Fibroblast of skin of back (primary cell): ENCODE results near the gene MPP3.
A peak's percentile ranks its signal among the peaks of the same experiment; 100 is the strongest.
"Not testable (repeated sequence)": the region's sequence is repeated elsewhere in the genome, so short reads cannot be mapped to it uniquely, and the experiment has no call there.

Experiments
- DNase-seq: peaks from one replicate; pipeline ENCODE4 v3.0.0-alpha.2; 2013

The MPP3 gene

GRCh38 chr17:43860927-43861622, 28.1 kb upstream of the MPP3 start:
- DNase-seq: no peak

GRCh38 chr17:43860077-43860725, 27.3 kb upstream of the MPP3 start:
- no peak for DNase-seq

- no peak for DNase-seq
Observed at GRCh38 chr17:43857957-43858600, 25.1 kb upstream of the MPP3 start.

GRCh38 chr17:43857141-43857540, 24.2 kb upstream of the MPP3 start:
- no peak for DNase-seq

- DNase-seq: no peak
Observed at GRCh38 chr17:43856141-43856540, 23.2 kb upstream of the MPP3 start.

GRCh38 chr17:43855061-43855460, 22.1 kb upstream of the MPP3 start:
- DNase-seq: no peak

- no peak for DNase-seq
Observed at GRCh38 chr17:43854498-43854897, 21.6 kb upstream of the MPP3 start.

- no peak for DNase-seq
Observed at GRCh38 chr17:43853546-43853945, 20.6 kb upstream of the MPP3 start.

- no peak for DNase-seq
Observed at GRCh38 chr17:43852571-43852970, 19.6 kb upstream of the MPP3 start.

- no peak for DNase-seq
Observed at GRCh38 chr17:43849116-43849515, 16.2 kb upstream of the MPP3 start.

- no peak for DNase-seq
Observed at GRCh38 chr17:43848601-43849000, 15.7 kb upstream of the MPP3 start.

- no peak for DNase-seq
Observed at GRCh38 chr17:43846963-43847371, 14.0 kb upstream of the MPP3 start, which contains the start of gene CD300LG. TSS of gene CD300LG (plus strand) at chr17:43847176. CDS start at chr17:43847217, 41 bp downstream.

GRCh38 chr17:43846221-43846712, 13.3 kb upstream of the MPP3 start:
- DNase-seq: peak; percentile 64

- DNase-seq: no peak
Observed at GRCh38 chr17:43845766-43846165, 12.8 kb upstream of the MPP3 start.

- DNase-seq: no peak
Observed at GRCh38 chr17:43844241-43844640, 11.3 kb upstream of the MPP3 start.

- no peak for DNase-seq
Observed at GRCh38 chr17:43842975-43843325, 10.0 kb upstream of the MPP3 start.

- not testable (repeated sequence) for DNase-seq
Observed at GRCh38 chr17:43842091-43842974, 9.4 kb upstream of the MPP3 start.

GRCh38 chr17:43841282-43841681, 8.3 kb upstream of the MPP3 start:
- DNase-seq: no peak

- peak; percentile 49 for DNase-seq
Observed at GRCh38 chr17:43840814-43841213, 7.9 kb upstream of the MPP3 start.

- DNase-seq: no peak
Observed at GRCh38 chr17:43839670-43840108, 6.7 kb upstream of the MPP3 start.

GRCh38 chr17:43834106-43834505, 1.2 kb upstream of the MPP3 start:
- DNase-seq: peak; percentile 43

GRCh38 chr17:43832168-43832975, 574 bp downstream of the MPP3 start:
- peak; percentile 76 for DNase-seq
